IPS-NIHi11 (cell line): ENCODE measurements around the gene IPMK.
A peak's percentile ranks its signal among the peaks of the same experiment; 100 is the strongest.
"Not testable (repeated sequence)": the region's sequence is repeated elsewhere in the genome, so short reads cannot be mapped to it uniquely, and the experiment has no call there.

Experiments
- DNase-seq: peaks from one replicate; pipeline ENCODE4 v3.0.0; 2012; ENCODE audit warnings: mixed read lengths, low spot score

The IPMK gene

DNA sequence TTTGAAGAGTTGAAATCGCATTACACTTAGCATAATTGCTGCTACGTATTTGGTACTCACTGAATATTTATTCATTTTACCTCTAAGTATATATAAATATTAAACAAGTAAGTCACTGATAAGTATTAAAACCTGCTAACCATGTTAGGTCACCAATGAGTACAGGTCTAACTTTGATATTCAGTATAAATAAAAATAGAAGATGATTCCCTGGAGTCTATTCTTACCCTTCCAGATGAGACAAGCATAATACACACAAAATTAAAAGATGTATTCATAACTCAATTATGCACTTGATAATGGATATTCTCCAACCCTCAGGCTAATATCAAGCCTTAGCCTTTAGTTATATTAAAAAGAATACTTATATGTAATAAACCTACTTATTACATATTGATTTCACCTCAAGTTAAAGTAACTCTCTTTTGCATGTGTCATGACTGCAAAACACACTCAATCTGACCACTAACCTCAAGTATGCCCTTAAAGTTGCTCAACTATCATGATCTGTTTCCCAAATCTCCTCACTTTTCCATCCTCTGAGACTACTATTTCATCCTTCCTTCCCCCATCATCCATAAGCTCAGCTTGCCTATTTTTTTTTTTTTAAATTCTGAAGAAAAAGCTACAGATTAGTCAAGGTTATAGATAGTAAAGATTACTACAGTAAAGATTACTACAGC lies 46.8 kb downstream of the IPMK start:
- no peak for DNase-seq

DNA sequence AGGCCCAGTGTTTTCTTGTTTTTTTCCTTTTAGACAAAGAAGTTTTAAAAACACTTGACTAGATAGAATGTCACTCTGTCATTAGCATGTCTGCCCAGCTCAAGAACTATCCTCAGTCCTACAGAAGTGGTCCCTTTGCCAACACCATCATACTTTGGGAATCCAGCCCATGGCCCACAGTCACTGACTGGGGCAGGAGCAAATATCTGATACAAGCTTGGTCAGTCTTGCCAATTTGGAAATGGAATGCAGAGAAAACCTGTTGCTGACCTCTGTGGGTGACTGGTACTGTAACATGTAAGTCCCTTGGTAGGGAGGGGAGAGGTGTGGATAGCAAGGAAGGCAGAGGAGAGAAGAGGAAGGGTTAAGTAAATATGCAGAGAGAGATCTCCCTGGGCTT lies 47.8 kb downstream of the IPMK start:
- DNase-seq: no peak

DNA sequence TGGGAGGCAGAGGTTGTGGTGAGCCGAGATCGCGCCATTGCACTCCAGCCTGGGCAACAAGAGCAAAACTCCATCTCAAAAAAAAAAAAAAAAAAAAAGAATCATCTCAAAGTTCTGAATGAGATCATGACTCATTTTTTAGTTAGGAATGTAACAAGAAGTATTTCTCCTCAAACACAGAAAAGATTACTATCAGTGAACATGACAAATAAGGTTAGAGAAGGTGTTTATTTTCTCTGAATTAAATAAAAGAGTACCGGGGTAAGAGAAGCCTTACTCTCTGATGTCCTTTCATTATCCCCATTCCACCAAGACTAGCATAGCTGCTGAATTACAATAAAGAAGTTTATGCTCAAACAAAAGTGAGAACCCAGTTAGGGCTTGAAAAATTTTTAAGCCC lies 50.1 kb downstream of the IPMK start:
- no peak for DNase-seq

DNA sequence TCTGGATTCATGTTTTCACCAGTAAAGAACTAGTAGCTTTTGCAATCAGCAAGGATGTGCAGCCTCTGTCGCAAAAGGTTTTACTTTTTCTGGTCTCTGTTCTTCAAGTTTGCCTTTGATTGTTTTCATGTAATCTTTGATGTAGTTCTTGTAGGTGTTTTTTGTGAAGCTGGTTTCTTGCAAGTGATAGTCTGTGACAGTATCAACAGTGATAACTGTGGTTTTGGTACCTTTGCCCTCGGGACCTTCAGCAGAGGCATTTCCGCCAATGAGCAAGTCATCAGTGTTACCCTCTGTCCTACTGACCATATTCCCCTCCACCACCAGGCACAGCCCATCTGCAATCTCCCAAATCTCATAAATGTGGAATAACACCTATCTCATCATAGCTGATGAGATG lies 55.1 kb downstream of the IPMK start:
- no peak for DNase-seq

DNA sequence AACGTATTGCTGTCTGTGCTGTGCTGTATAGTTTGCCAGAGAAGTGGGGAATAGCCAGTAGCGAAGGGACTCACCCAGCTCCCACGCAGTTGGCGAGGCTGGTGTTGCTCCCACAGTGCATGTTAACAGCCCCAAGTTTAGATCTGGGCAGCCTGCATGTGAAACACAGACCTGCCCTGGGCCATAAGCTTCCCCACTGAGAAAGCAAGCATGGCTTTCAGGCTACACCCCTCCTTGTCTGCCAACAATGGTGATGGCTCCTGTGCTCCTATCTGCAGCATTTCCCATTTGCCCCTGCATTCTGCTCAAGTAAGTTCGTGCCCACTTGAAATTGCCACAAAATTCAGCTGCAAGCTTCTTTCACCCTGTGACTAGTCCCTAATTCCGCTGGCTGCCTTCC lies 57.5 kb downstream of the IPMK start:
- DNase-seq: no peak

DNA sequence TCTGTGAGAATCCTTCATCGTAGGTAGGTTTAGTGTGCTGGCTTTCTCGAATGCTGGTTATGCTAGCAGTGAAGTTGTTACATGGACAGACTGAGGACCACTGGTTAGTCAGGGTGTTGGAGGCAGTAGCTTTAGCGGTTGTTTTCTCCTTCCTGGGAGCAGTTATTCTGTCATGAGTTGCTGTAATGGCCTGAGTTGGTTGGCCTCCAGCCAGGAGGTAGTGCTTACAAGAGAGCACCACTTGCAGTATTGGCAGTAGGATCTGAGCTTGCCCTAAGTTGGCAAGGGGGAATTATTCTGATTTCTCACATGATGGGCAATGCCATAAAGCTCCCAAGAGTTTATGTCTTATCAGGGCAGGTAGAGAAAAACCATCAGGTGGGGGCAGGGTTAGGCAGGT lies 58.0 kb downstream of the IPMK start:
- DNase-seq: no peak

DNA sequence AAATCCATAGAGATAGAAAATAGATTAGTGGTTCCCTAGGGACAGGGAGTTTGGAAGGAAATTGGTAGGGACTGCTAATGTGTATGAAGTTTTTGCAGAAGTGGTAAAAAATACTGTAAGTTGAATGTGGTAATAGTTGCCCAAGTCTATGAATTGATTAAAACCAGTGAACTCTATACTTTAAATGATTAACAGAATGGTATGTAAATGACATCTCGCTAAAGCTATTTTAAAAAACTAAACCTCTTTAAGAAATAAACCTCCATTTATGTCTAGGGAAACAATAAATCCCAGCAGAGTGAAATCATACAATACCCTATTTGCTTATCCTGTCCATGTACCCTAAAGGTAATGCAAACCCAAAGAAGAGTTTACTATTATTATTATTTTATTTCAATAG lies 61.4 kb downstream of the IPMK start:
- DNase-seq: no peak

DNA sequence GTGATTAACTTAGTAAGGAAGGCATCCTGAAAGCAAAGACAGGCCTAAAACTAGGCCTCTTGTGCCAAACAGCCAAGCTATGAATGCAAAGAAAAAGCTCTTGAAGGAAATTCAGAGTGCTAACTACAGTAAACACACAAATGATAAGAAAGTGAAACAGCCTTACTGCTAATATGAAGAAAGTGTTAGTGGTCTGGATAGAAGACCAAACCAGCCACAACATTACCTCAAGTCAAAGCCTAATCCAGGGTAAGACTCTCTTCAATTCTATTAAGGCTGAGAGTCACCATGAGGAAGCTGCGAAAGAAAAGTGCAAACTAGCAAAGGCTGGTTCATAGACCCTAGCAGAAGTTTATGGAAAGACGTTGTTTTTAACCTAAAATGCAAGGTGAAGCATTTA lies 66.0 kb downstream of the IPMK start:
- no peak for DNase-seq

DNA sequence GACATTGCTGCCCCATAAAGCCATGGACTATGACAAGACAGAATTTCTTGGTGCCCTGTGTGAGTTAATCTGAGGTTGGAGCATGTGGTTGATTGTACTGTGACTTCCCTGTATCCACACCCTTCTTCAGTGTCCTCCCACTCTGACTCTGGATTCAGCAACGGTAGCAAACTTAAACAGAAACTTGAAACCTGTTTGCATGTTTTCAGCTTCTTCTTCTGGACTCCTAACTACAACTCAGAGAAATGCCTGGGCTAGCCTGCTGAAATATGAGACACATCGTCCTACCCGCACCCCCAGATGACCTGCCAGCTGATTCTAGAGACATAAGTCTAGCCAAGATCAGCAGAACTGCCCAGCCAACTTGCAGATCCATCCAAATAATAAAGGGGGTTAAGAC lies 78.4 kb downstream of the IPMK start:
- peak; percentile 23 for DNase-seq

DNA sequence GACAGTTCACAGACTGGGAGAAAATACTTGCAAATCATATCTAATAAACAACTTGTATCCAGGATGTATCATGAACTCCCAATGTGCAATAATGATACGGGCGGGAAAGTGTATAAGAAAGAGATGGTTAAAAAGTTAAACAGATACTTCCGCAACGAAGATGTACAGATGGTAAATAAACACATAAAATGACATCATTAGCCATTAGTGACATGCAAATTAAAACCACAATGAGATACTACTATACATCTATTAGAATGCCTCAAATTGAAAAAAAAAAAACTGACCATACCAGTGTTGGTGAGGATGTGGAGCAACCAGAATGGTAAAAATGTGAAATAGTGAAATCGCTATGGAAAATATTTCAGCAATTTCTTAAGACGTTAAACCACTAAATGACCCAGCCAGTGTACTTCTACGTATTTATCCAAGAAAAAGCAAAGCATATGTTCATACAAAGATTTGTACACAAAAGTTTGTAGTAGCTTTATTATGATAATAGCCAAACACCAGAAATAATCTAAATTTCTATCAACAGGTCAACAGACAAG lies 83.5 kb downstream of the IPMK start:
- no peak for DNase-seq

DNA sequence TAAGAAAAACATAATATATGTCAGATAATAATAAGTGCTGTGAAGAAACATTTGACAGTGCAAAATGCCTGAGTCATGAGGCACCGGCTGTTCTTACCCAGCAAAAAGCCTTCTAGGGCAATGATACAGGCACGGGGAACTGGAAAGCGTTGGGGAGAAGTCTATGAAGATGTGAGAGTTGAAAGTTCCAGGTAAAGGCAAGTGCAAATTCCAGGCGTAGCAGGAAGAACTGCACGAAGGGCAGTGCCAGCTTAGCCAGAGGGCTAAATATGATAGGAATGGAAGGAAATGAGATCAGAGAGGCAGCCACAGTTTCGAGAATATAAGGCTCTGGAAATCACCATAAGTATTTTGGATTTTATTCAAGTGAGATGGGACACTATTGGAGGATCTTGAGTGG lies 87.0 kb downstream of the IPMK start:
- no peak for DNase-seq

DNA sequence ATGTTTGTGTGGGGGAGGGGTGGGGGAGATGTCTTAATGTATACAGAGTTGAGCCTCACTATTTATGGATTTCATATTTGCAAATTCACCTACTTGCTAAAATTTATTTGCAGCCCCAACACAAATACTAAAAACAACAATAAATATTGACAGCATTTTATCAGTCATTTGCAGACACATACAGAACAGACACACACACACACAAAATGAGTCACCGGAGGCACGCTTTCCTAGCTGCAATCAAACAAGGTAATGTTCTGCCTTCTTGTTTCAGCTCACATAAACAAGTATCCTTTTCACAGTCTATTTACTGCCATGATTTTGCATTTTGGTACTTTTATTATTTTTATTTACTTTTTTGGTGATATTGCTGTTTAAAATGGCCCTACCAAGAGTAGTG lies 88.5 kb downstream of the IPMK start:
- DNase-seq: no peak

DNA sequence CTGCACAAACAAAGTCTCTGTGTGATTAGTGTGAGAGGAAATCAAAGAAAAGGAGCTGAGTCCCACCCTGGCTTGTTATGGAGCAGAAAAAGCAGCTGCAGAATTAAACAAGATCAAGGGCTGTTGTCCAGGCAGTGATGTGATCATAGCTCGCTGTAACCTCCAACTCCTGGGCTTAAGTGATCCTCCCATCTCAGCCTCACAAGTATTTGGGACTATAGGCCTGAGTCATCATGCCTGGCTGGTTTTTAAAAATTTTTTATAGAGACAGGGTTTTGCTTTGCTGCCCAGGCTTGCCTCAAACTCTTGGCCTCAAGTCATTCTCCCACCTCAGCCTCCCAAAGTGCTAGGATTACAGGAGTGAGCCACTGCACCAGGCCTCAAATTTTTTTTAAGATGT lies 88.9 kb downstream of the IPMK start:
- DNase-seq: no peak

DNA sequence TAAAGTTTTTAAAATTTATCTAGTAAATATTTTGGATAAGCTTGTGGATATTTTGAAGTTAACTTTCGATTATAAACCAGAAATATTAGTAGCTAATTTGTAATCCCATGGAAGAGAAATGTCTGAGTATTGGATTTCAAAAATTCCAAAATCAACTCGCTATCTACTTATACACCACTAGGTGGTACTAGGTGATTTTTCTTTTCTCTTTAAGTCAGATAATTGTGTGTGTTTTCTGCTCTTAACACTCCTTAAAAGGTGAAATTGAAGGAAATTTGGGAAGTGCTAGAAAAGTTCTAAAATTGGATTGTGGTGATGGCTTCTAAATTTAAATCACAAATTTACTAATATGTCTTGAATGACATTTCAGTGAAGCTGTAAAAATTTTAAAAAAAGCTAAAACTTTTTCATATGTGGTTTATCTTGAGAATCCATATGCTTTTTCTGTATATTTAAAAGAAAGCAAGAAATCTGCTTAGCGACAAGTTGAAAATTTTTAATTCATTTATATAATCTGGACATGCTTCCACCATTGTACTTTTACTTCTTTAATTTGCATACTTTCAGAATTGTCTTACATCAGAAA lies 90.2 kb downstream of the IPMK start:
- DNase-seq: no peak

DNA sequence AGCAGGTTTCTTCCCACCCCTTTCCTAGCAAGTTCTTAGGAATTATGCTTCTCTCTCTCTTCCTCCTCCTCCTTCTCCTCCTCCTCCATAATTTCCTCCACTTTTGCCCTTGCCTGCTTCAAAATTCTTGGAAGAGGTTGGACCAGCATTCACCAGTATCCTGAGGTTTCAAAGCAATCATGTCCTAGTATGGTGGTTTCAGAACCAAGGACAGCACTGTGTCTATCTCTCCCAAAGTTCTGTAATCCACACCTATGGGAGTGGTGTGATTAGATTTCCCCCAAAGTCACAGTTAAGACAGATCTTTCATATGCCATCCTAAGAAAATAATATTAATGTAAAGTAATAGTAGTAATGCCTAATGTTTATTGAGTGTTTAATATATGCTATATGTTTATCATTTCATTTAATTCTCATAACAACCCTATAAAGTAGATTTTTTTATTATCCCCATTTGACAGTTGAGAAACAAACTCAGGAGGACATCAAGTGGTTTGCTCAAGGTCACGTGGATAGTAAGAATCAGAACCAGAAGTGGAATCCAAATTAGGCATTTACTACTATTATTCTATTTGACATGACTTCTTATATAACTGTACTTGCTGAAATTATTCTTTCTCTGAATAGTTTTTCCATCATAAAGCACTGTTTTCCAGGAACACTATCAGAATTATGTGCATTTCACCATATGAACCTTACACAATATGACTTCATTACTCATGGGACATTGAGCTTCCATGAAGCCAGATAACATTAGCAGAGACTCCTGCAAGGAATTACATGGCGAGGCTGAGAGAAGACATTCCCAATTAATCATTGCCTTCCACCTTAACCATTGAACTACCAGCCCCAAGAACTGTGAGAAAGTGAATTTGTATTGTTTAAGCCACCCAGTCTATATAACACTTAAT lies 91.4 kb downstream of the IPMK start:
- peak; percentile 50 for DNase-seq

DNA sequence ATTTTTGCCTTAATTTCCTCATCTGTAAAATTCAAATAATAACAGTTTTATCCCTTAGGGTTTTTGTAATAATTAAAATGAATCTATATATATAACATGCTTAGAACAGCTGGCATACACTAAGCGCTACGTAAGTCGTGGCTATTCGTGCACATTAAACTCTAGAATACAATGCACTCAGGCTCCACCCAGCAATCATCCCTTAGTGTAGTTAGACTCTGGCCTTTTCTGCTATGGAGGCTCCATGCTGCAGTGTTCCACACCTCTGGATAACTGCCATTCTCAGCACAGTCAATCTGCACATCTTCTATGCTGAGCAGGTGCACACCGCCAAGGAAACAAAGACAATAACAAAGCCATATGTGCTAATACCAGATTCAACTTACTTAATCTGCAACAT lies 92.9 kb downstream of the IPMK start:
- no peak for DNase-seq

DNA sequence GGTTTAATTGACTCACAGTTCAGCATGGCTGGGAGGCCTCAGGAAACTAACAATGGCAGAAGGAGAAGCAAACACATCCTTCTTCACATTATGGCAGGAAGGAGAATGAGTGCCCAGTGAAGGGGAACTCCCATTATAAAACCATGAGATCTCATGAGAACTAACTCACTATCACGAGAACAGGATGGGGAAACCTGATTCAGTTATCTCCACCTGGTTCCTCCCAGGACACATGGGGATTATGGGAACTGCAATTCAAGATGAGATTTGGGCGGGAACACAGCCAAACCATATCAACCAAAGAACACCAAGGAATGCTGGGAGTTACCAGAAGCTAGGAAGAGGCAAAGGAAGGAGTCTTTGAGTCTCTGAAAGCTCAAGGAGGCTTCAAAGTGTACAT lies 94.3 kb downstream of the IPMK start:
- DNase-seq: no peak

DNA sequence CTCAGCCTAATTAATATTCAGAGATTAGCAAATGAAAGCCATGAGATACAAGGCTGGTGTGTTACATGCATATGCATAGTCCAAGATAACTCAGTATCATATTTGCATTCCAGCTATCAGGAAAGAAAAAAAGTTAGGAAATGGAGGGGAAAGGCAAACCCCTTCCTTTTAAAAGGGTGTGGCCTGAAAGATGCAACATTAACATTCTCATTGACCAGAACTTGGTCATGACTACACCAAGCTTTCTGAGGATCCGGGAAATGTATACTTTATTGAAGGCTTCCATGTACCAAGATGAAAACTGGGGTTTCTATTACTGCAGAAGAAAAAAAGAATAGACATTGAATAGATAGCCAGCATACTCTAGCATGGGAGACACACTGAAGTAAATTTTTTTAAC lies 96.5 kb downstream of the IPMK start:
- DNase-seq: no peak

DNA sequence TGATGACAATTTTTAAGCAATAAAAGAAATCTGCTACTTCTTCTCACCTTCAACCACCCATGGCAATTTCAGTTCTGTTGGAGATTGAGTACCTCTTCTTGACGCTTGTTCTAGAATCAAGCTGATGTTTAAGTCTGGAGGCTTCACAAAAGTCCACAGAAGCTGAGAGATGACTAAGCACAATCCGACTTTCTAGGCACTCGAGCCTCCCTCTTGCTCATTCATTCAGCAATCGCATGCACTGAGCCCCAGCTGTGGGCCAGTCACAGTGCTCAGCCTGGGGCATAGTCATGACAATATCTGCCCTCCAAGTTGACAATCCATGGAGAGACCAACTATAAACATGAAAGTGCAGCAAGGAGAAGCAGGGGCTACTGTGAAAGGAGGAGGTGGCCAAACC lies 103.2 kb downstream of the IPMK start:
- no peak for DNase-seq

DNA sequence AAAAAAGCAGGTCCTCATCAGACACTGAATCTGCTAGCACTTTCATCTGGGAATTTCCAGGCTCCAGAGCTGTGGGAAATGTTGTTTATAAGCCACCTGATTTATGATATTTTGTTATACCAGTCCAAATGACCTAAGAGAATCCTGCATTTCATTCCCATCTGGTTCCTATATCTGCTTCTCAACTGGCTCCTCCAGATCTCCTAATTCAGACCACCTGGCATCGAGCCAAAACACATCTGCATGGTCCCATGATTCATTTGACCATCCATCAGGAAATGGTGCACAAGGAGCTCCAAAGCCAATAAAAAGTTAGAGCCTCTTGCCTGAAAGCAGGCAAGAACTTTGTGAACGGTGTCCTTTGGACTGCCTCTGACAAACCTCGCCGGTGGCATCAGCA lies 108.9 kb downstream of the IPMK start:
- DNase-seq: no peak

DNA sequence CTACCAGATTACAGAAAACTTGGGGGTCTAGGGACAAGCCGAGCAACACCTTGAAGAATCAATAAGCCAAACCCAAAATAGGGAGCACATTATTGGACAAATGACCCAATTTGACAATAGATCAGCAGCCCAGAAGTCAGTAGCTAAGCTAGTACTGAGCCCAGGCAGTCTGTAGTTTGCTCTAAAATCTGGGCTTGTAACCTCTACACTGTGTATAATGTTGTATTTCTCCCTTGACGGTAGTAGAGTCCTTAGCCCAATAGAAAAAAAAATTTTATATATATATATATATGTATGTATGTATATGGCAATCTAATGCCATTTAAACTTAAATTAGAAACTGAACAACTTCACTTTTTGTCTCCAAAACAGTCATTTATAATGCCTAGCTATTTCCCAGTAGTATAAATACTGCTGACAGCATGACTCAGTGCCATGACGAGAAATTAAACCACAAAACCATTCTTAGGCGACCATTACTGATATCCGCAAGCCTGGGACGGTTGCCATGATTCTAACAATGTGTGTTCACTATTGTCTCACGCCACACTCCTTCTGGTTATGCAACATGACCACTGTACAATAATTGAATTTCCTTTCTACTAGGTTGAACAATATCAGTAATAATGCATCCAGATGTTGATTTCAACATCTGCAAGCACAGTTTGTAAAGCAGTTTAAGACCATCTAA lies 110.5 kb downstream of the IPMK start:
- DNase-seq: no peak

DNA sequence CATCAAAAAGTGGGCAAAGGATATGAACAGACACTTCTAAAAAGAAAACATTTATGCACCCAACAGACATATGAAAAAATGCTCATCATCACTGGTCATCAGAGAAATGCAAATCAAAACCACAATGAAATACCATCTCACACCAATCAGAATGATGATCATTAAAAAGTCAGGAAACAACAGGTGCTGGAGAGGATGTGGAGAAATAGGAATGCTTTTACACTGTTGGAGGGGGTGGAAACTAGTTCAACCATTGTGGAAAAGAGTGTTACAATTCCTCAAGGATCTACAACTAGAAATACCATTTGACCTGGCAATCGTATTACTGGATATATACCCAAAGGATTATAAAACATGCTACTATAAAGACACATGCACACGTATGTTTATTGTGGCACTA lies 111.8 kb downstream of the IPMK start:
- not testable (repeated sequence) for DNase-seq
